GM19238 (cell line): ENCODE measurements around the gene UQCRQ.
"Not testable (repeated sequence)": the region's sequence is repeated elsewhere in the genome, so short reads cannot be mapped to it uniquely, and the experiment has no call there.

ENCODE experiments used
- DNase-seq: peaks from one replicate; pipeline ENCODE4 v3.0.0; 2011; ENCODE audit warnings: low spot score; ENCODE audit not compliant: insufficient read length

Gene UQCRQ

GRCh38 chr5:132832612-132833011 is 33.8 kb upstream of the UQCRQ start:
- no peak for DNase-seq

GRCh38 chr5:132834057-132834456 is 32.4 kb upstream of the UQCRQ start:
- no peak for DNase-seq

- no peak for DNase-seq
These were observed 29.6 kb upstream of the UQCRQ start for GRCh38 chr5:132836852-132837251.

GRCh38 chr5:132837868-132838267 is 28.6 kb upstream of the UQCRQ start:
- DNase-seq, result no peak

- DNase-seq, result no peak
These were observed 27.7 kb upstream of the UQCRQ start for GRCh38 chr5:132838516-132839282.

- DNase-seq, result no peak
These were observed 26.8 kb upstream of the UQCRQ start for GRCh38 chr5:132839426-132840301.

- DNase-seq, result no peak
These were observed 26.1 kb upstream of the UQCRQ start for GRCh38 chr5:132840313-132840712.

- no peak for DNase-seq
These were observed 25.5 kb upstream of the UQCRQ start for GRCh38 chr5:132840896-132841295.

- no peak for DNase-seq
These were observed 25.1 kb upstream of the UQCRQ start for GRCh38 chr5:132841305-132841704.

GRCh38 chr5:132848270-132848669 is 18.2 kb upstream of the UQCRQ start:
- no peak for DNase-seq

GRCh38 chr5:132849347-132849746 is 17.1 kb upstream of the UQCRQ start:
- no peak for DNase-seq

- no peak for DNase-seq
These were observed 16.4 kb upstream of the UQCRQ start for GRCh38 chr5:132850066-132850465.

- DNase-seq, result no peak
These were observed 13.1 kb upstream of the UQCRQ start for GRCh38 chr5:132853323-132853722.

- DNase-seq, result no peak
These were observed 12.7 kb upstream of the UQCRQ start for GRCh38 chr5:132853790-132854189.

- no peak for DNase-seq
These were observed 12.1 kb upstream of the UQCRQ start for GRCh38 chr5:132854301-132854700.

- not testable (repeated sequence) for DNase-seq
These were observed 11.4 kb upstream of the UQCRQ start for GRCh38 chr5:132854992-132855391.

- DNase-seq, result no peak
These were observed 10.4 kb upstream of the UQCRQ start for GRCh38 chr5:132856011-132856410.

GRCh38 chr5:132859889-132860437 is 6.5 kb upstream of the UQCRQ start:
- no peak for DNase-seq

- no peak for DNase-seq
These were observed 5.7 kb upstream of the UQCRQ start for GRCh38 chr5:132860742-132861141.

- peak; percentile 7 for DNase-seq
These were observed 637 bp upstream of the UQCRQ start for GRCh38 chr5:132865668-132866341.

GRCh38 chr5:132867046-132867451 is 607 bp downstream of the UQCRQ start:
- peak; percentile 17 for DNase-seq

GRCh38 chr5:132868754-132869153 is 2.3 kb downstream of the UQCRQ start:
- DNase-seq, result no peak
